GM19455 (cell line): ENCODE data around the gene LIPI.
"Not testable (repeated sequence)": the region's sequence is repeated elsewhere in the genome, so short reads cannot be mapped to it uniquely, and the experiment has no call there.

Experiments
- ATAC-seq: cut with Tn5 transposase; IDR thresholded peaks from one replicate; pipeline ENCODE4 v1.9.1; 2021; ENCODE audit not compliant: unreplicated experiment

LIPI gene

DNA sequence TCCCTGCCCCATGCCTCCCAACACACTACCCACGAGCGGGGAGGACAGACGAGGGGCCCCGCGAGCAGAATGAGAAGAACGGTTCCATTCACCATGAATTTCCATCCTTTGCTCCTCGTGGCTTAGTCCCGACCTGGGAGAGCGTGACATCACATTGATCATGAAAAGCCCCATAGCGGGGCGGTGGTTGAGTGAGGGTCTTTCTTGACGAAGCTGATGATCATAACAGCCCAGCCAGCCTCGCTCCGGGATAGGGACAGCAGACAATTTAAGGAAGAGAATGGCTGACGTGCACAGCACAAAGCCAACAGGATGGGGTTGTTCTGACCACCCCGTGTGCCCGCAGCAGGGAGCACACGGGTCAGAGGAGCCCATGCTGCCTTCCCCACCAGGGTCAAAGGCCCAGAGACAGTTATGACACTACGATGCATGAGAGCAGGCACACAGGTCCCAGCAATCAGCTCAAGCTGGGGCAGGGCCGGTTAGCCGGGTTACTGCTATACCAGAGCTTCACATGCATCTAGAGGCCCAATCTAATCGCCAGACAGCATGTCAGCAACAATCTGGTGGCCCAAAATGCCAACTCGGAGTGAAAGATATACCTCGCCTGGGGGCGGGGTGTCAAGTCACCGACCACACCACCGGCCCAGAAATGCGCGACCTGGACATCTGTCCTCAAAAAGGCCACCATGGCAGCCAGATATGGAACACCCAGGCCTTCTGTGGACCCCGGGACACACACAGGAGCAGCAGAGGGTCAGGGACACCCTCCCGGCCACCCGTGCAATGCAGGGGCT is 135.2 kb downstream of the LIPI start:
- no peak for ATAC-seq

DNA sequence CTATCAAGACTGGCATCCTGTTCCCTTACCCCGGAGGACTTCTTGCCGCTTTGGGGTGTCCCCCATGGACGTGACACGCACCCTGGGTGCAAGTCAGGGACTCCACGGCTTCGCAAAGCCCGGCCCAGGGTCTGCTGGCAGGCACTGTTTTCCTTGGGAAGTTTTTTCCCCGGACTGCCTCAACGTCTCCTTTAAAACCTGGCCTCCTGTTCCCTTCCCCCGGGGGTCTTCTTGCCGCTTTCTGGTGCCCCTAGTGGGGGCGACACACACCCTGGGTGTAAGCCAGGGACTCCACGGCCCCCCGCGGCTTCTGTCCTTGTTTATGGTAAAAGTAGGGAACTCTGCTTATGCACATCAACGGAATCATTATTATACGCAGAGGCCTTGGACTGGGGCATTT is 136.6 kb downstream of the LIPI start:
- no peak for ATAC-seq

- no peak for ATAC-seq
These were observed 137.1 kb downstream of the LIPI start for GRCh38 chr21:14073615-14074014.

DNA sequence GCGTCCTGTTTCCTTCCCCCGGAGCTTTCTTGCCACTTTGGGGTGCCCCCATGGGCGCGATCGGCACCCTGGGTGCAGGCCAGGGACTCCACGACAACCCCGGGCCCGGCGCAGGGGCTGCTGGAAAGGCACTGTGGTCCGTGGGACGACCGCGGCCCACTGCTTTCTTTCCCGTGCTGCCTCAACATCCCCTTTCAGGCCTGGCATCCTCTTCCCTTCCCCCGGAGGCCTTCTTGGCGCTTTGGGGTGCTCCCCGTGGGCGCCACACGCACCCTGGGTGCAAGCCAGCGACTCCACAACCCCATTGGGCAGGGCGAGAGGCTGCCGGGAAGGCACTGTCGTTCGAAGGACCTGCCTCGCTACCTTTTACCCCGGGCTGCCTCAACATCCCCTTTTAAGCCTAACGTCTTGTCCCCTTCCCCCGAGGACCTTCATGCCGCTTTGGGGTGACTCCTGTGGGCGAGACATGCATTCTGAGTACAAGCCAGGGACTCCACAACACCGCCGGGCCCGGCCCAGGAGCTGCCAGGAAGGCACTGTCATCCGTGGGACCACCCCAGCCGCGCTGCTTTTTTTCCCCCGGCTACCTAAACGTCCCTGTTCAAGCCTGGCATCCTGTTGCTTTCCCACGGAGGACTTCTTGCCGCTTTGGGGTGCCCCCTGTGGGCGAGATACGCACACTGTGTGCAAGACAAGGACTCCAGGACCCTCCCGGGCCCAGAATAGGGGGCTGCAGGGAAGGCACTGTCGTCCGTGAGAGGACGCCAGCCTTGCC is 137.8 kb downstream of the LIPI start:
- ATAC-seq, result no peak

- ATAC-seq, result no peak
These were observed 138.6 kb downstream of the LIPI start for GRCh38 chr21:14071902-14072734.

DNA sequence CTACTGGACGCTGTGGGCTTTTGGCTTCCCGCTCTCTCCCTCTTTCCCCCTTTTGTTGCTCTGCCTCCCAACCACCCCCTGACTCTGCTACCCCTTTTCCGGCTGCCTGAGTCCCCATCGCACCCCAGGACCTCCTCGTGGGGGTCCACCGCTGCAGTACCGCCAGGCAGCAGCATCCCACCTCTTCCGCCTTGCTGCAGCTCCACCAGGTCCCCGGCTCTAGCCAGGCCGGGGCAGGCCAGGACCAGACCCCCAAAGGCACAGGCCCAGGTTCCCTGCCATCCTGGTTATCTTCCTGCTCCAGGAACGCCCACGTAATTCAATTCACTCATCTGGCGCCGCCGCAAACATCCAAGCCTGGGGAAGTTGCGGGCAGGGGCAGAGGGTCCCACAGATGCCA is 139.8 kb downstream of the LIPI start:
- ATAC-seq, result no peak

GRCh38 chr21:14070049-14070893 is 140.5 kb downstream of the LIPI start:
- ATAC-seq, result no peak

DNA sequence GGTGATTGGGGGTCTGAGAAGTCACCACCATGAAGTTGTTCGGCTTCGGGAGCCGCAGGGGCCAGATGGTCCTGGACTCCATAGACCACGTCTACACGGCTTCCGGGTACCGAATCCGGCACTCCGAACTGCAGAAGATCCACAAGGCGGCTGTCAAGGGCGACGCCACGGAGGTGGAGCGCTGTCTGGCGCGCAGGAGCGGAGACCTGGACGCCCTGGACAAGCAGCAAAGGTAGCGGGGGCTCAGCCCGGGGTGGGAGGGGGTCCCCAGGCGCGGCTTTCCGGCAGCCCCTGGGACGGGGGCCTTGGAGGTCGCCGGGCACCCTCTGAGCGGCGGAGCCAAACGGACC is 146.5 kb downstream of the LIPI start:
- no peak for ATAC-seq

DNA sequence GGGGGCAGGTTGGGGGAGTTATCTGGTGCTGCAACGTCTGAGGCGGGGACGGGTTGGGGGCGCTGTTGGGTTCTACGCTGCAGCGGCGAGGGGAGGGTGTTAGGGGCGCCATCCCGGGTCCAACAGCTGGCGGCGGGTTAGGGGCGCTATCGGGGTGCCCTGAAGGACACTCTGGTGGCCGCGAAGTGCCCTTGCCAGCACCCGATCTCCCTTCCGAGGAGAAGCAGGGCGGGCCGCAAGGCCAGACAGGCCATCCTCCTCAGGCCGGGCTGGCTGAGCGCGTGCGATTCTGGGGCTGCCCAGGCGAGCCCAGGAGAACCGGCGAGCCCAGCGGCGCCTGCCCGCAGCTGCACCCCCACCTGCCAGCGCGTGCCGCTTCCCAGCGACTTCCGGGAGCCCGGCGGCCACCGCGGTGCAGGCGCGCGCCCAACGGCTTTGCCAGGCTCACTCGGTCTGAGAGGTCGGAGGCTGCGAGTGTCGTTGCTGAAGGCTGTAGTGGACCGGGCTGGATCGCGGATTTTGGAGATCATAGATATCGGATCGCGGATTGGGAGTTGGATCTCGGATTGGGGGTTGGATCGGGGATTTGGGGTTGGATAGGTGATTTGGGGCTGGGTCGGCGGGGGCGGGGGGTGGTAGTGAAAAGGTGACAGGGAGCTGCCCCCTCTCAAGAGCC is 147.0 kb downstream of the LIPI start:
- ATAC-seq, result not testable (repeated sequence)

GRCh38 chr21:14062684-14063083 is 148.1 kb downstream of the LIPI start:
- ATAC-seq, result not testable (repeated sequence)

- ATAC-seq, result not testable (repeated sequence)
These were observed 148.9 kb downstream of the LIPI start for GRCh38 chr21:14061820-14062219.

GRCh38 chr21:14058995-14059627 is 151.6 kb downstream of the LIPI start:
- not testable (repeated sequence) for ATAC-seq
